C4-2B (cell line): Measurements from ENCODE around the gene FSTL1.

Experiments used
- H3K27ac ChIP-seq: fragments of 450-650 bp; 2 replicates; pipeline ENCODE4 v1.5.1; 2017
- CTCF ChIP-seq: fragments of 450-650 bp; conservative IDR thresholded peaks from 2 replicates; pipeline ENCODE4 v1.5.1; 2017; ENCODE audit warnings: mild to moderate bottlenecking
- ZFX ChIP-seq: fragments of 450-650 bp; IDR thresholded peaks from 2 replicates; pipeline ENCODE4 v1.6.1; 2017

FSTL1 gene

GRCh38 chr3:120357807-120358206 lies 93.0 kb downstream of the FSTL1 start:
- no peak overlapping the region for H3K27ac ChIP-seq
- TF ChIP-seq CTCF (no peak), ZFX (no peak)

- TF ChIP-seq CTCF = no peak
- TF ChIP-seq ZFX = no peak
- no peak overlapping the region for H3K27ac ChIP-seq
Observed at GRCh38 chr3:120355486-120355885, 95.3 kb downstream of the FSTL1 start.

GRCh38 chr3:120353463-120353862 lies 97.3 kb downstream of the FSTL1 start:
- no peak for TF ChIP-seq CTCF
- TF ChIP-seq ZFX = no peak
- no peak overlapping the region for H3K27ac ChIP-seq

- TF ChIP-seq CTCF = no peak
- TF ChIP-seq ZFX = no peak
- no peak overlapping the region for H3K27ac ChIP-seq
Observed at GRCh38 chr3:120352017-120352416, 98.8 kb downstream of the FSTL1 start.

- H3K27ac ChIP-seq = peak overlapping the region; percentile 69
- TF ChIP-seq ZFX = no peak
- TF ChIP-seq CTCF = no peak
Observed at GRCh38 chr3:120350401-120350941, 100.3 kb downstream of the FSTL1 start.

GRCh38 chr3:120349855-120350125 lies 101.0 kb downstream of the FSTL1 start:
- no peak for TF ChIP-seq CTCF
- no peak for TF ChIP-seq ZFX

GRCh38 chr3:120348991-120349854 lies 101.6 kb downstream of the FSTL1 start, which contains the start of gene LRRC58:
LRRC58 (minus strand) TSS chr3:120349354; CDS start chr3:120349243, 111 bp downstream.
- peak within 1 kb of the TSS; percentile 97 for H3K27ac ChIP-seq
- TF ChIP-seq CTCF = peak; percentile 66
- peak; percentile 99 for TF ChIP-seq ZFX

More at GRCh38 chr3:120349855-120350125, 101.0 kb downstream of the FSTL1 start:
- peak overlapping the region; percentile 97 for H3K27ac ChIP-seq
